K562 (cell line): ENCODE results near the gene IL5. TPM values are rescaled to one million over a fixed set of nuclear protein-coding genes. Genes with fewer than 3 reads are reported as not detected.

Experiments used
- DNMT1 ChIP-seq: fragments of 450-650 bp; IDR thresholded peaks from 2 replicates; pipeline ENCODE4 v1.6.1; 2016; ENCODE audit warnings: antibody characterized with exemption, mild to moderate bottlenecking
- FOXK2 ChIP-seq, 2 experiments: fragments of 450-650 bp; IDR thresholded peaks in 1 of 2; conservative IDR thresholded peaks in 1 of 2; 2 replicates each; pipeline ENCODE4 v1.6.1; 2016; ENCODE audit warnings: low read depth in 2 of 2, mild to moderate bottlenecking in 1 of 2
- HDAC1 ChIP-seq, 2 experiments: fragments of 450-650 bp; IDR thresholded peaks; 2 replicates each; pipeline ENCODE4 v1.6.1; 2016 to 2017; ENCODE audit warnings: inconsistent platforms in 1 of 2, mild to moderate bottlenecking in 1 of 2, moderate library complexity in 1 of 2
- HDAC8 ChIP-seq: fragments of 450-650 bp; IDR thresholded peaks from 2 replicates; pipeline ENCODE4 v1.6.1; 2016; ENCODE audit warnings: mild to moderate bottlenecking, missing genetic modification characterization, moderate library complexity, missing compliant biosample characterization
- JUND ChIP-seq, 2 experiments: IDR thresholded peaks; 2 replicates in 1 of 2; 3 replicates in 1 of 2; pipeline ENCODE4 v1.6.1; 2011; ENCODE audit warnings: borderline replicate concordance in 2 of 2, low read depth in 2 of 2, low read length in 2 of 2, improper control_type of control experiment in 1 of 2, missing biosample characterization in 1 of 2, missing genetic modification characterization in 1 of 2, missing genetic modification reagents in 1 of 2
- MAFK ChIP-seq: IDR thresholded peaks from 2 replicates; pipeline ENCODE4 v1.6.1; 2011; ENCODE audit warnings: low read length, improper control_type of control experiment
- MAZ ChIP-seq, 2 experiments: fragments of 450-650 bp in 1 of 2; sonication (generic) in 1 of 2; formaldehyde crosslinking; IDR thresholded peaks in 1 of 2; conservative IDR thresholded peaks in 1 of 2; 2 replicates each; pipeline versions ENCODE4 v1.4.0 to v1.5.0; 2020; ENCODE audit warnings: mild to moderate bottlenecking in 1 of 2, missing genetic modification reagents in 1 of 2
- MYC ChIP-seq, 2 experiments: fragments of 250-450 bp in 1 of 2; sonication (Bioruptor Pico) in 1 of 2; IDR thresholded peaks; 2 replicates each; pipeline versions ENCODE4 v1.5.1 to v1.6.1; 2012 to 2021; ENCODE audit warnings: low read depth in 2 of 2, borderline replicate concordance in 1 of 2, improper control_type of control experiment in 1 of 2, low read length in 1 of 2, mild to moderate bottlenecking in 1 of 2, moderate library complexity in 1 of 2
- NFXL1 ChIP-seq: fragments of 450-650 bp; formaldehyde crosslinking; IDR thresholded peaks from 2 replicates; pipeline ENCODE4 v1.4.0; 2021; ENCODE audit warnings: mild to moderate bottlenecking
- NFYB ChIP-seq: IDR thresholded peaks from 2 replicates; pipeline ENCODE4 v1.6.1; 2011; ENCODE audit warnings: mild to moderate bottlenecking, moderate library complexity; ENCODE audit not compliant: insufficient read length; ENCODE audit errors: extremely low read depth
- OTX1 ChIP-seq: fragments of 450-650 bp; formaldehyde crosslinking; IDR thresholded peaks from 2 replicates; pipeline ENCODE4 v1.4.0; 2022; ENCODE audit warnings: mild to moderate bottlenecking
- PHF20 ChIP-seq: fragments of 450-650 bp; IDR thresholded peaks from 2 replicates; pipeline ENCODE4 v1.6.1; 2018; ENCODE audit not compliant: partially characterized antibody
- RAD51 ChIP-seq: fragments of 450-650 bp; IDR thresholded peaks from 2 replicates; pipeline ENCODE4 v1.7.1; 2016; ENCODE audit warnings: low read depth, mild to moderate bottlenecking, borderline replicate concordance
- RNF2 ChIP-seq: sonication (generic); IDR thresholded peaks from 2 replicates; pipeline ENCODE4 v1.6.1; 2016
- SMARCA5 ChIP-seq: fragments of 450-650 bp; IDR thresholded peaks from 2 replicates; pipeline ENCODE4 v1.6.1; 2016
- SP1 ChIP-seq: sonication (generic); formaldehyde crosslinking; IDR thresholded peaks from 2 replicates; pipeline ENCODE4 v1.8.1; 2022; ENCODE audit warnings: mild to moderate bottlenecking, missing genetic modification reagents
- TCF3 ChIP-seq: sonication (generic); formaldehyde crosslinking; IDR thresholded peaks from 2 replicates; pipeline ENCODE4 v1.4.0; 2020; ENCODE audit warnings: mild to moderate bottlenecking, missing genetic modification reagents
- TEAD1 ChIP-seq, 2 experiments: fragments of 450-650 bp in 1 of 2; sonication (generic) in 1 of 2; formaldehyde crosslinking; IDR thresholded peaks; 2 replicates each; pipeline versions ENCODE4 v1.4.0 to v1.8.0; 2020 to 2022; ENCODE audit warnings: mild to moderate bottlenecking in 2 of 2, missing genetic modification reagents in 1 of 2
- U2AF1 ChIP-seq: fragments of 200-400 bp; formaldehyde crosslinking; optimal IDR thresholded peaks from 2 replicates; pipeline ENCODE3; 2017; ENCODE audit warnings: mild to moderate bottlenecking, low read depth, low read length, moderate library complexity
- YY1 ChIP-seq, 3 experiments: IDR thresholded peaks; 2 replicates each; pipeline ENCODE4 v1.6.1; 2011; ENCODE audit warnings: low read length in 2 of 3, mild to moderate bottlenecking in 2 of 3, moderate library complexity in 2 of 3, borderline replicate concordance in 1 of 3, control low read depth in 1 of 3, low read depth in 1 of 3; ENCODE audit not compliant: insufficient read depth in 3 of 3, insufficient replicate concordance in 2 of 3, control insufficient read depth in 1 of 3, insufficient read length in 1 of 3; ENCODE audit errors: extremely low read depth in 1 of 3
- ZKSCAN3 ChIP-seq: fragments of 250-450 bp; sonication (Bioruptor Pico); IDR thresholded peaks from 2 replicates; pipeline ENCODE4 v1.4.0; 2020
- ZNF12 ChIP-seq: sonication (generic); formaldehyde crosslinking; IDR thresholded peaks from 2 replicates; pipeline ENCODE4 v1.4.0; 2020; ENCODE audit warnings: mild to moderate bottlenecking, missing genetic modification reagents
- ZNF140 ChIP-seq: fragments of 250-450 bp; sonication (Bioruptor Pico); IDR thresholded peaks from 2 replicates; pipeline ENCODE4 v1.8.0; 2021; ENCODE audit warnings: moderate library complexity, mild to moderate bottlenecking, inconsistent platforms
- ZNF184 ChIP-seq: sonication (generic); formaldehyde crosslinking; IDR thresholded peaks from 2 replicates; pipeline ENCODE4 v1.5.0; 2020; ENCODE audit warnings: missing genetic modification reagents
- ZNF274 ChIP-seq: IDR thresholded peaks from 2 replicates; pipeline ENCODE4 v1.6.1; 2011; ENCODE audit warnings: low read depth, mild to moderate bottlenecking, low read length, moderate library complexity, borderline replicate concordance
- ZNF282 ChIP-seq: sonication (generic); formaldehyde crosslinking; IDR thresholded peaks from 2 replicates; pipeline ENCODE4 v1.8.1; 2023; ENCODE audit warnings: missing genetic modification reagents
- ZNF780A ChIP-seq: fragments of 250-450 bp; sonication (Bioruptor Pico); IDR thresholded peaks from 2 replicates; pipeline ENCODE4 v1.5.0; 2021; ENCODE audit warnings: mild to moderate bottlenecking
- polyA plus RNA-seq, 8 experiments: library from polyadenylated mRNA; depleted of rRNA in 4 of 8; stranded (reverse) in 5 of 8; unstranded in 3 of 8; fragments of >200 nt; fragmentation: Nextera tagmentation in 2 of 8; fragmentation: Illumina TruSeq in 1 of 8; extraction: Ambion mirVana in 2 of 8; extraction: Trizol in 1 of 8; gene quantifications; 2 replicates each; pipeline versions ENCODE4 v1.2.1 to v1.2.3, GENCODE V29; 2011 to 2014; ENCODE audit warnings: inconsistent platforms in 1 of 8, missing spikeins in 1 of 8
- total RNA-seq, 7 experiments: library from RNA; depleted of rRNA in 6 of 7; stranded (reverse); fragments of >200 nt in 6 of 7; fragmentation: Illumina TruSeq in 2 of 7; extraction: Trizol in 2 of 7; gene quantifications; 2 replicates each; pipeline versions ENCODE4 v1.2.1 to v1.2.3, GENCODE V29; 2011 to 2021; ENCODE audit warnings: low replicate concordance in 1 of 7
- TF ChIP-seq, protein P1 (sequence below): fragments of 450-650 bp; IDR thresholded peaks from 2 replicates; pipeline ENCODE4 v1.6.1; 2016; ENCODE audit warnings: low read depth, mild to moderate bottlenecking, moderate library complexity
- TF ChIP-seq, protein P2 (sequence below): sonication (generic); formaldehyde crosslinking; IDR thresholded peaks from 2 replicates; pipeline ENCODE4 v1.9.0; 2022; ENCODE audit warnings: mild to moderate bottlenecking, missing genetic modification reagents

The IL5 gene
- total and polyA plus RNA-seq, 9 of the 15 experiments (the other 6 are each of a cell fraction or from before 2014, with no cell fraction given), result 0.44 TPM; not detected in 8

GRCh38 chr5:132526974-132527564 lies 16.3 kb downstream of the IL5 start (continued):
- TF ChIP-seq JUND (IDR thresholded peaks at IDR 0.05; ENCODE audit: borderline replicate concordance, low read depth, low read length), result no peak
- peak; percentile 40; the same call in 1 of the 3 replicates for TF ChIP-seq JUND (tag; IDR thresholded peaks at IDR 0.05; ENCODE audit: borderline replicate concordance, low read depth, low read length)
- no peak for TF ChIP-seq MYC (IDR thresholded peaks at IDR 0.05; ENCODE audit: low read depth, low read length)
- no peak for TF ChIP-seq MYC (CRISPR knock-in tag; IDR thresholded peaks at IDR 0.05; ENCODE audit: borderline replicate concordance, low read depth)
- TF ChIP-seq RAD51, result no peak
- no peak for TF ChIP-seq ZNF780A (CRISPR knock-in tag)
- TF ChIP-seq SP1 (CRISPR knock-in tag), result peak; percentile 59; the same call in 1 of the 2 replicates
- TF ChIP-seq PHF20, result no peak
- peak; percentile 56 for TF ChIP-seq MAFK
- 0 out of 2 replicates have a peak, but pooled peaks have one; percentile 32 for TF ChIP-seq ZNF12 (CRISPR knock-in tag)
- TF ChIP-seq, protein P1, sequence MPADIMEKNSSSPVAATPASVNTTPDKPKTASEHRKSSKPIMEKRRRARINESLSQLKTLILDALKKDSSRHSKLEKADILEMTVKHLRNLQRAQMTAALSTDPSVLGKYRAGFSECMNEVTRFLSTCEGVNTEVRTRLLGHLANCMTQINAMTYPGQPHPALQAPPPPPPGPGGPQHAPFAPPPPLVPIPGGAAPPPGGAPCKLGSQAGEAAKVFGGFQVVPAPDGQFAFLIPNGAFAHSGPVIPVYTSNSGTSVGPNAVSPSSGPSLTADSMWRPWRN, result no peak
- no peak; the same call in 1 of the 2 replicates for TF ChIP-seq TCF3
- no peak for TF ChIP-seq TEAD1 (CRISPR knock-in tag; IDR thresholded peaks at IDR 0.05)
- TF ChIP-seq YY1 (IDR thresholded peaks at IDR 0.05; ENCODE audit: borderline replicate concordance in 1 of 3, control insufficient read depth in 1 of 3, extremely low read depth in 1 of 3, insufficient read depth in 3 of 3, insufficient read length in 1 of 3, insufficient replicate concordance in 2 of 3, low read depth in 1 of 3, low read length in 2 of 3), result no peak
- TF ChIP-seq, protein P2, sequence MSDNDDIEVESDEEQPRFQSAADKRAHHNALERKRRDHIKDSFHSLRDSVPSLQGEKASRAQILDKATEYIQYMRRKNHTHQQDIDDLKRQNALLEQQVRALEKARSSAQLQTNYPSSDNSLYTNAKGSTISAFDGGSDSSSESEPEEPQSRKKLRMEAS (CRISPR knock-in tag), result peak; percentile 37; the same call in 1 of the 2 replicates
- TF ChIP-seq ZKSCAN3 (CRISPR knock-in tag), result no peak
- TF ChIP-seq U2AF1, result no peak
- no peak for TF ChIP-seq ZNF282 (CRISPR knock-in tag)
- TF ChIP-seq SMARCA5, result no peak
- no peak for TF ChIP-seq ZNF274
- peak in 1 of 2 experiments; percentile 19; a peak in 1 of 4 replicates for TF ChIP-seq HDAC1 (IDR thresholded peaks at IDR 0.05)
- no peak for TF ChIP-seq ZNF140 (CRISPR knock-in tag)
- peak in 1 of 2 experiments; percentile 24; a peak in 1 of 4 replicates for TF ChIP-seq MAZ (CRISPR knock-in tag; conservative IDR thresholded peaks at IDR 0.05 in 1 of 2, IDR thresholded peaks at IDR 0.05 in 1 of 2)
- TF ChIP-seq NFXL1, result 0 out of 2 replicates have a peak, but pooled peaks have one; percentile 60
- TF ChIP-seq DNMT1, result no peak
- no peak for TF ChIP-seq OTX1 (CRISPR knock-in tag)
- no peak for TF ChIP-seq HDAC8 (tag)
- no peak for TF ChIP-seq NFYB
- no peak for TF ChIP-seq FOXK2 (conservative IDR thresholded peaks at IDR 0.05 in 1 of 2, IDR thresholded peaks at IDR 0.05 in 1 of 2; ENCODE audit: low read depth in 2 of 2)
- no peak for TF ChIP-seq RNF2
- TF ChIP-seq ZNF184 (CRISPR knock-in tag), result no peak
